HCEC 1CT (cell line): ENCODE results near the gene VTCN1.

Experiments
- DNase-seq: peaks from one replicate; pipeline ENCODE4 v3.0.0-alpha.2; 2017

Gene VTCN1

GRCh38 chr1:117093870-117094621, 116.7 kb downstream of the VTCN1 start:
- peak; percentile 91 for DNase-seq
